GM21515 (cell line): ENCODE data around the gene ARSG.
A peak's percentile ranks its signal among the peaks of the same experiment; 100 is the strongest.
"Not testable (repeated sequence)": the region's sequence is repeated elsewhere in the genome, so short reads cannot be mapped to it uniquely, and the experiment has no call there.

Experiments used
- ATAC-seq: cut with Tn5 transposase; IDR thresholded peaks from one replicate; pipeline ENCODE4 v1.9.1; 2021; ENCODE audit not compliant: unreplicated experiment

The ARSG gene

DNA sequence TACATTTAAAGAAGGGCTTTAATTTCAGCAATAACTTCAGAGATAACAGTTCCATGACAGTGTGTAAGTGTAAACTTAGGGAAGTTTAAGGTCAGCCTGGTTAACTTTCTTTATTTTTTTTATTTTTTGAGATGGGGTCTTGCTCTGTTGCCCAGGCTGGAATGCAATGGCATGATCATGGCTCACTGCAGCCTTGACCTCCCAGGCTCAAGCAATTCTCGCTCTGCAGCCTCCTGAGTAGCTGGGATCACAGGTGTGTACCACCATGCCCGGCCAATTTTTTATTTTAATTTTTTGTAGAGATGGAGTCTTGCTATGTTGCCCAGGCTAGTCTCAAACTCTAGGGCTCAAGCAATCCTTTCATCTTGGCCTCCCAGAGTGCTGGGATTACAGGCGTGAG is 15.0 kb upstream of the ARSG start:
- ATAC-seq = not testable (repeated sequence)

DNA sequence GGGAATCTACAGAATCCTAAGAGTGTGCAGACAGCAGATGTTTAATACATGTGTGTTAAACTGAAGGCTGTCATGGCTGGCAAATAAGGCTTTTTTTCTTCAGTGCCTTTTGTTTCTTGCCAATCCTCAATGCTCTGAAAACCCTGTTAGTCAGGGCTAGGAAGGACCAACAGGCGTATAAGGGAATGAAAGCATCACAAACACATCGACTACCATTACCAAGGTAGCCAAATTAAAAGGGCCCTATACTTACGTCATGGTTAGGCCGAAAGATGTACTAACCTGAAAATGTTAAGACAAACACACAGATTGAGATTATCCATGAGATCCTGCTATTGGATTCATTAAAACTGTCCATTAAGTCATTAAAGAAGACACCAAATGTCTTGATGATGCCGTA is 13.5 kb upstream of the ARSG start:
- ATAC-seq = no peak

DNA sequence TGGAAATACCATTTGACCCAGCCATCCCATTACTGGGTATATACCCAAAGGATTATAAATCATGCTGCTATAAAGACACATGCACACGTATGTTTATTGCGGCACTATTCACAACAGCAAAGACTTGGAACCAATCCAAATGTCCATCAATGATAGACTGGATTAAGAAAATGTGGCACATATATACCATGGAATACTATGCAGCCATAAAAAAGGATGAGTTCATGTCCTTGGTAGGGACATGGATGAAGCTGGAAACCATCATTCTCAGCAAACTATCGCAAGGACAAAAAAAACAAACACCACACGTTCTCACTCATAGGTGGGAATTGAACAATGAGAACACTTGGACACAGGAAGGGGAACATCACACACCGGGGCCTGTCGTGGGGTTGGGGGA is 9.3 kb upstream of the ARSG start:
- ATAC-seq = not testable (repeated sequence)

DNA sequence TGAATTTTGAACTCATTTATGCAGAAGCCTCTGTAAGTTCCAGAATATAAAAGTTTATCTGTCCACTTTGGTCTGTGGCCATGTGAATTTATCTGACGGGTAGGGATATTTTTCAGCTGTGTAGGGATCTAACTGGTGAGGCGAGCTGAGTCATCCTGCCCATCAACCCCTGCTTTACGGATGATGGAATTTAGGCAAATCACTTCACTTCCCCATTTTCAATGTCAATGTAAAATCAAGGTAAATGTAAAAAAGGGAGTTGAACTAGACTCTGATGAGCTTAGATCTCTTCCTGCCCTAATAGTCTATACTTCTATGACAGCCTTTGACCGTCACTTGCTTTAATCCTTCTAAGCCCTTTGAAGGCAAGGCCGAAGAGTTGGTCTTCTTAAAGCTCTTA is 2.9 kb upstream of the ARSG start:
- no peak for ATAC-seq

DNA sequence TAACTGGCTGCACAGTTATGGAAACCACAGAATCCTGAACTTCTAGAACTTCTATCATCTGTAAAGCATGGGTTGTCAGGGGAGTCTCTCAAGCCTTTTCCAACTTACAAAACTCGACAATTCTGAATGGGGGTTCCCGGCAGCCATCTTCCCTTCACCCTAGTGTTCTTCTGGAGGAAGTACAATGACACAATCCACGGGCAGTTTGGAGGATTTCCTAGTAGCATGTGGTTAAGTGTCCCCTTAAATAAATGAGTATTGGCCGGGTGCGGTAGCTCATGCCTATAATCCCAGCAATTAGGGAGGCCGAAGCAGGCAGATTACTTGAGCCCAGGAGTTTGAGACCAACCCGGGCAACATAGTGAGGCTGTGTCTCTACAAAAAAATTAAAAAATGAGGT is 2.5 kb upstream of the ARSG start:
- no peak for ATAC-seq

DNA sequence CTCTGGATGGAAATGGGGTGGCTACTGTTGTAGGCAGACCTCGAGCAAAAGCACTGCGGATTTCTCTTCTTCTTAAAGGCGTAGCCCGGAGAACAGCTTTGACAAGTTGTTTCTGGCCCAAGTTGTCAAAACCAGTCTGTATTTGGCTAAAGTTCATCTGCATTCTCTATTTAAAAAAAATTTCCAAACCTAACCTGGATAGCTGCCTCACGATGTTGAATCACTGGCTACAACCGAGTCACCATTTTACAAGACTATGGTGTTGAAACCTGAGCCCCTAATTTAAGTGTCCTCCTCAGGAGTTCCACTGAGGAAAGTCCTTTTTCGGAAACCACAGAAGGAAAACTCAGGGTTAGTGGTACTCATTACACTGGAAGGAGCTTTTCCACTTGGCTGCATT is 1.8 kb upstream of the ARSG start:
- no peak for ATAC-seq

DNA sequence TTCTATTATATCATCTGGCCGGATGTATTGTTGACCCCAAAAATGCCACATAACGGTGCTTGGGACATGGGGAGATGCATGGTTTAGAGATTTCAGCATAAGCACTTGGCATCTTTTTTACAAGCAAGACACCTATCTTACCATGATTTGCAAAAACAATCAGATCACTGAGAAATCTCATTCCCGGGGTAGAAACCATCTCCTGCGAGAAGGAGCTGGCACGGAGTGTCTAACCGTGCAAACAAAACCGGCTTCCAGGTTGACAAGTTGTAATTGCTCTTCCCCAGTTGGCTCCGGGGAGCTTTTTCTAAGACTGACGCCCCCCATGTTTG is 1.4 kb upstream of the ARSG start:
- no peak for ATAC-seq

DNA sequence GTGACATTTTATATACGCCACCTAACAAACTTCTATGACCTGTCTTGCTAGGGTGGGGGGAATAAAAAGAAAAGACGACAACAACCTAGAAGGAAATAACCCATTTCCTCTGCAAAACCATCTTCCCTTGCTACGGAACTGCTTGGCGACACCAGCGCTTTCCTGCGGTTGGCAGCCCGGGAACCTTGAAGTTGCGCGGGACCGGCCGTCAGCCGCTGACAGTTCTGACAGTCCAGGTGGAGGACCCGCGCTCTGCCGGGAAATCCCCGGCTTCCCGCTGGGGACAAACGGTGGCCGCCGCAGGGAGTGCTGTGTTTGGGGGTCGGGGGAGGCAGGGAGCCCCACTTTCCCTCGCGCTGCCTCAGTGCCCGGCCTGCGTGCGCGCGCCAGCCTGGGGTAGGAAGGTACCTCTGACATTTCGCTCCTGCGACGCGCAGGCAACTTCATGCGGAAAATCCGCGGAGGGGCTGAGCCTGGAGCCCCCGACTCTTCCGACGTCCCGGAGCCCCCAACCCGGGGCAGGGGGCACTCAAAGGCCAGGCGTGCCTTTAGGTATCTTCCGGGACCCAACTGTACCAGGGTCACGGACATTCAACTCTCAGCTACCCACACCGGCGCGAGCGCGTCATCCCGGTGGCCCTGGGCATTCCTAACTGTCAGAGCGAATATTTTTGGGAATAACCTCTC is 884 bp upstream of the ARSG start:
- ATAC-seq = no peak

DNA sequence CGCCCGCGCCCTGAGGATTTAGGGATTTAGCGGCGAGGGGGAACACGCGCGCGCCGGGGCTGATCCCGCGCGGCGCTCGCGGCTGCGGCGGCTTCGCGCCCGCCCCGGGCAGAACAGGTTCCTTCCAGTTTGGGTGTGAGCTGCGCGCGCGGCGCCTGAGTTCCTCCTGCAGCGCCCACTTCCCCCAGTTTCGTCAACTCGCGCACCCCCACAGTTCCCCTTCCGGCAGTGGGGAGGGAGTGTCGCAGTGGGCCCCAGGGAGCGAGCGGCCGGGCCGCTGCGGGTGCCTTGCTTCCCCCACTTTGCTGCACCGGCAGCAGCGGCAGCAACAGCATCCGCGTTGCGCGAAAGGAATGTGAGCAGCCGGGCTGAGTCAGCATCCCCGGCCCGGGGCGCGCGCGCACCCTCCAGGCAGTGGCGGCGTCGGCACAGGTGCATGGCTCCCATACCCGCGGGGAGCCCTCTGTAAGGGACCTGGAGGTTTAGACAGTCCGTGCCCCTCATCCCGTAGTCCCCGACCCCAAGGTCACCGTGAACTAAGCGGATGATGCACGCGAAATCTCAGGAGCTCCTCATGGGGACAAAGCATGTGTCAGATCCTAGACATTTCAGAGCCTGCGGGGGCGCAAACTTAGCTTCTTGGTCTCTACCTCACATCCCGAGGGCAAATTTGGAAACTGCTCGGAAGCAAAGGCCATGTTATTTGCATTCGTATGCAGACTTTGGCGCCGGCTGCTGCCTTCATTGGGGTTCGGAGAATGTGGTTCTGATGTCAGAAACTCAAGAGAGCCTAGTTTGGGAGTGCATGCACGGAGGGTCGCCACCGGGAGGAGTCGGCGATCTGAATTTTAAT is 767 bp downstream of the ARSG start:
- ATAC-seq = peak; percentile 57

DNA sequence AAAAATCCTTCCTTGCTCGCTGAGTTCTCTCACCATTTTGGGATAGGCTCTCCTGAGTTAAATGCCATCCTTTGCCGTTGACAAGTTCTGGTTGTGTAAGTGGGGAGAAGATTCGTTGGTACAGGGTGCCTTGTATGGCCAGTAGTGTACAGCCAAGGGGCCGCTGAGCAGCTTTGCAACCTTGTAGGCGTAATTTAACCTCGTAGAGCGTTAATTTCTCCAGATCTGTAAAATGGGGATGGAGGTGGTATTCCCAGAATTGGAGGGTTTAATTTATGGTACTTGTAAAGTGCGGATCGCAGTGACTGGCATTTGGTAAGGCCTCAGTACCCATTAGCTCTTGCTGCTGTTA is 1.4 kb downstream of the ARSG start:
- no peak for ATAC-seq

DNA sequence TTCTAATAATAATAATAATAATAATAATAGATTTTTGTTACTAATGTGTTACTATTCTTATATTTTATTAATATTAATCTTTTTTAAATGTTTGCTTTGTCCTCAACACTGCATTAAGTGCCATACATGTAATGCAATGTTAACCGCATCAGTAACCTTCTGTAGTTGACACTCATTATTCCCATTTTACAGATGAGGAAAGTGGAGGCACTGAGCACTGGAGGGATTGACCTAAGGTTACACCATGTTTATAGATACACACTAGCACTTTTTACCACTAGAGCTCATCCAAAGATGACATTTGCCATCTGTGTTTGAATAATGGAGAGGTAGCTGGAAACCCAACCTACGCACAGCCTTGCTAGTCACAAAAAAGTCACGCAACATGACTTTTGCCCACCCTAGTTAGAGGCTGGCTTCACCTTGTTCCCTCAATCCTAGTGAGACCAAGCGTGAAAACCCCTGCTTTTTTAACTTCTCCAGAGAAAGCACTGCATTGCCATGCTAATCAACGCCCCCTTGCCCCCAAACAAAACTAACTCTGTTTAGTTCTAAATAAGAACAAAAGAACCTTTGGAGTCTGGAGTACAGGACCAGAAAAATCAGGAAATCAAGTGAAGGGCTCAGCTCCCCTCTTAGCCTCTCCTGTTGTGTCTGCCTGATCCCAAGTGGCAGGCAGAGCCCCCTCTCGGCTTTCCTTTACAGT is 2.3 kb downstream of the ARSG start:
- ATAC-seq = no peak

DNA sequence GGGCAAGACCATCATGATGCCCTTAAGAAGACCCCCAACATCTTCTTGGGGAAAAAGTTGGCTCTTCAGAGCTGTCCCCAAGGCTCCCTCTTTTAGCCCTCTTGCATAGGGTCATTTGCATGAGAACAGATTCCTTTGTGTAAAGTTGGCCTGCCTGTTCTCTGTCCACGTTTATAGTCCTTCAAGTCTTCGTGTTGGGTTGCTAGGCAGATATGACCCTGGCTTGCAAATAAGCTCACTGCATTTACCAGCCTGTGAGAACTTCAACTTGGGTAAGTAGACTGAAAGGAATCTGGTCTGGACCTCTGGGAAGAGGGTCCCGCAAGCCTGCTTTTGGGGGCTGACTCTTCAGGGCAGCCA is 2.9 kb downstream of the ARSG start:
- ATAC-seq = no peak

DNA sequence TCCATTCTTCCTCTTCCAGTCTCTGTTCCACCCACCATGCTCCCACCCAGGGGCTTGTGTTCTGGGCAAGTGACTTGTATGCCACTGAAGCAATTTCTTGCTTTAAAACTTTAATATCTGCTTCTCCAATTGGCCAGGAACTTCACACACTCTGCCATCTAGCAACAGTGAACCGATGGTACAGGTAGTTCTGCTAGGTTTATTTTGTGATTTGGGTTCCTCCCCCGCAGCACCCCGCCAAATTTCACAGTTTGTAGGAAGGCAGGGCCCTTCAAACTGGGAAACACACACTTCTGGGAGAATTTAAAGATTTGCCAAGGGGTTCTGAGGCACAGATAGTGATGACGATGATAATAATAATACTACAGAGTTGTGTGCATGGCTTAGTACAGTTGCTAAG is 3.3 kb downstream of the ARSG start:
- ATAC-seq = no peak

DNA sequence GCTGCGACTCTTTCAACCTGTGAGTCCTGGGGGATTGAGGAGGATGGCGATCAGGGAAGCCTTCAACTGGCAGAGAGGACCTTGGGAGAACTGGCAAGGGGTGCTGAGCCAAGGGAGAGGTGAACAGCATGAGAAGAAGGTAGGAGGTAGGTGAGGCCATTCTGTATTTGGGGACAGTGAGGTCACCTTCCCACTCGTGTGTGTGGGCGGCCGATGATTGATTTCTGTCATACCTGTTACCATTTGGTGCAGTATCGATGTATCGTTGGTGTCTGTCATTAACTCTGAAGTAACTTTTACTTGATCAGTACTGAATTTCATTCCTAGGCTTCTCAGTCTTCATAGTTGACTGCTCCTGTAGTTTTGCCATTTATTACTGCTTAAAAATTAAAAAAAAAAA is 3.8 kb downstream of the ARSG start:
- no peak for ATAC-seq

DNA sequence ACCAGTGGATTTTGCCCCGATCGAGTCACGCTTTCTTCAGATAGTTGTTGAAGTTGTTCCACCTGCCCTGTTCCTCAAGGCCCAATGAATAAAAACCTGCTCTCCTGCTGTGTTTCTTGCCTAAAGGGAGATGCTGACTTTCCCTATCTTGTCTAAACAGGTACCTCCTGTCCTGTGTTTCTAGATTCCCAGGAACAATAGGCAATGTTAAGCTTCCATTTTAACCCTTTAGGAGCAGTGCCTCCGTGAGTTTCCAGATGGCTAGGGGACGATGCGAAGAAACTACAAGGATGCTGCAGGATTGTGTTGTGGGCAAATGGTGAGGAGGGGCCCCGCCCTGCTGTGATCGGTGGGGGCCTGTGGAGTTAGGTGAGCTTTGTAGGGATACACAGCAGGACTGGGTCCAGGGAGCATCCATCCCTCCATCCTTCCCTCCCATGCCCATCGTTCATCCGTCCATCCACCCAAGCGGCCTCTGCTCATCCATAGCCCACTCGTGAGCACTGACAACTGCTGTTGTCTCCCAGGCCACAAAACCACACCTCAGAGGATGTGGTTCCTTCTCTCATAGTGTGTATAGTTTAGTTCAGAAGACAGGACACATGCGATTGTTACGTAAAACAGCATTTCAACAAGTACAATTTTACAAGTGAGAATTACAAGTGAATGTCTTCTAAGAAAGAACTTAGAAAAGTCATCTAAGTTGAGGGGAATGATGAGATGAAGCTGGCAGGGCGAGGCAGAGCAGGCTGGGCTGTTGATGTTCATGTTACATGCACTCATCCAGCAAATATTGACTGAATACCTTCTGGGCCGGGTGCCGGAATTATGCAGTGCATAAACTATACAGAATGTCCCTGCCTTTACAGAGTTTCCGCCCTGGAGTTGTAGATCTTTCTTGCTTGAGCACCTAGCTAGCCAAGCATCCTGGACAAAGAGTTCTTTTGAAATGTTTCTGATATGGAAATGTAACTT is 5.2 kb downstream of the ARSG start:
- ATAC-seq = no peak

DNA sequence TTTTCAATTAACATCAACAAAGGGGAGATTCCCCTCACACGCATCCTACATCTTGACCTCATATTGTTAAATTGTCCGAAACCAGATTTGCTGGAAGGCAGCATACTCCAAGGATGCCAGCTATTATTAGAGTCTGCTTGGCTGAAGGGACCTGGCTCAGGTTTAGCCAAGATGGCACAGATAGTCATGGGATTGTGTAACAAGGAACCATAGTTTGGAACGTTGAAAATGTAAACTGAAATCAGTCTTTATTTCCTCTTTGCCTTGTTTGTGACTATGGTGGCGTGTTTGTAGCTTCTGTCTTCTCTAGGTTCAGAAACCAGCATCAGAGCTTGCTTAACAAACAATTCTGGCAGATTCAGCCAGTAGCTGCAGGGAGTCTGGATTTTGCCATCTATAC is 5.9 kb downstream of the ARSG start:
- no peak for ATAC-seq

DNA sequence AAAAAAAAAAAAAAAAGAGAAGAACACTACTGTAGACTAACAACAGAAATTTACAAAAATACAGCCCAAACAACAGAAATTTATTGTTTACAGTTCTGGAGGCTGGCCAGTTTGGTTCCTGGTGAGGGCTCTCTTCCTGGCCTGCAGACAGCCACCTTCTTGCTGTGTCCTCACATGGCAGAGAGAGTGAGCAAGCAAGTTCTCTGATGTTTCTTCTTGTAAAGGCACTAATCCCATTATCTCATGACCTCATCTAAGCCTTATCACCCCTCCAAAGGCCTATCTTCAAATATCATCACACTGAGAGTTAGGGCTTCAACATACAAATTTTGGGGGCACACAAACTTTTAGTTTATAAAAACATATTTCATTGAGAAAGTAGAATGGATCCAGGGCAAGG is 7.3 kb downstream of the ARSG start:
- ATAC-seq = no peak

DNA sequence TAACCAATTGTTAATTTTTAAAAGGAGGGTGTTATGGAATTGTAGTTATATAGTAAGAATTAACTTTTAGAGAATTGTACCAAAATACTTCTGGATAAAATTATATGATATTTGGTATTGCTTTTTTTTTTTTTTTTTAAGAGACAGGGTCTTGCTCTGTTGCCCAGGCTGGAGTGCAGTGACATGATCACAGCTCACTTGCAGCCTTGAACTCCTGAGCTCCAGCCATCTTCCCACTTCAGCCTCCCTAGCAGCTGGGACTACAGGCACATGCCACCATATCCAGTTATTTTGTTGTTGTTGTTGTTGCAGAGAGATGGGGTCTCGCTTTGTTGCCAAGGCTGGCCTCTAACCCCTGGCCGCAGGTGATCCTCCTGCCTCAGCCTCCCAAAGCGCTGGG is 8.5 kb downstream of the ARSG start:
- no peak for ATAC-seq

DNA sequence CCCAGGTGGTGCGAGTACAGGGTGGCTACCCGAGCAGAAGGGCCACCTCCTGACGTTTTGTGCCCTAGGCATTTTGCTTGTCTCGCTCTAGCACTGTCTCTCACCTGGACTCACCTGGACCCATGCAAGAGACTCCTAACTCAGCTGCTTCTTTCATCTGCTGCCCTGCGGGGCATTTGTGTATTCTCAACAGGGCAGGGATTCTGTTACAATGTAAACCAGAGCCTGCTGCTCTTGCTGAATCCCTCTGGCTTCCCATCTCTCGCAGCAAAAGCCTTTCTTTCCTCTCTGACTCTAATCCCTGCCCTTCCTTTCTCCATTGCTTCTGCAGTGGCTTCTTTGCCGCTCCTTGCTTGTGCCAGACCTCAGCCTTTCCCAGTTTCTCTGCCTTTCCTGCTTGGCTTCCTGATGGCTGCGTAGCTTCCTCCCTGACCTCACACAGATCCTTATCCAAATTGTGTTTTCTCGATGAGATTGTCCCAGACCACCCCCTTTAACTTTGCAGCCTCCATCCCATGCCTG is 10.2 kb downstream of the ARSG start:
- no peak for ATAC-seq

DNA sequence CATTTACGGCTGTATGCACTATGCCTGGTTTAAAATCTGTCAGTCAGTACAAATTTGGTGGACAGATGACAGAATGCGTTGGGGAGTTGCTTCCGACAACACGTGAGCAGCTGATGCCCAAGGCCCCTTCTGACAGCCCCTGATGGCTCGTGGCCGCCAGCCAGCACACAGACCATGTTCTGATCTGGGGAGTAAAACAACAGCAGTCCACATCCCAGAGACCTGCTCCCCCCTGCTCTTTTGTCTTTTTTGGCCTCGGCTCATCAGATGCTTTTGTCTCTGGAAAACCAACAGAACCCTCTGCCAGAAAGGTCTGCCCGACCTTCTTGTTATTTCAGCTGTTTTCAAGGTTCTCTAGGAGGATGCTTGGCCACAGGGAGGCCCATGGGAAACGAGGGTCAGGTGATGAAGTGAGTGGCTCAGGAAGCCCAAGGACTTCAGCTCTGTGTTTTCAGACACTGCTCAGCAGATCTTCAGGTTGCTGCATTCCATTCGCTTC is 10.8 kb downstream of the ARSG start:
- ATAC-seq = no peak

DNA sequence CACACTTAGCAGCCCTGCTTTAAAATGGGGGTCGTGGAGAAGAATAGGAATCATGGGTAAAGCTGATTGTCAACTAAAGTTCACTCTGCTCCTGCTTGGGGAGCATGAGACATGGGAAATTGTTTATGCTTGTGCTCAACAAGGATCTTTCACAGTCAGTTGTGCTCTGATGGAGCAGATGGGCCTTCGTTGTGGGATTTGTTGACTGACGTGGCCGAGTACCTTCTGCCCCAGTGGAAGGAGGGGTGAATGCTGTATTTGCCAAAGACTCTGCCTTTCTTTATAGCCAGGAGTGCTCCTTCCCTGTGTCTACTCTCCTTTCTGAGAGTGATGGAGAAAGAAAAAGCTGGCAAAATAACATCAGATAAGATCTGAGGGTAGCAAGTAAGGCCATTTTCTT is 11.4 kb downstream of the ARSG start:
- no peak for ATAC-seq
